Large intestine (tissue), 3 donors: ENCODE measurements around the gene SERINC2. TPM values are rescaled to one million over a fixed set of nuclear protein-coding genes. Genes with fewer than 3 reads are reported as not detected.

ENCODE experiments used
- DNase-seq, 2 donors: peaks; one replicate each; pipeline versions ENCODE4 v3.0.0 to v3.0.0-alpha.2; 2013
- H3K27ac ChIP-seq: one replicate; pipeline ENCODE4 v1.5.1; 2013; ENCODE audit warnings: low read length
- H3K27me3 ChIP-seq: 2 replicates; pipeline ENCODE4 v1.6.1; 2013; ENCODE audit warnings: low read length; ENCODE audit not compliant: control insufficient read depth, insufficient read depth
- H3K36me3 ChIP-seq: 2 replicates; pipeline ENCODE4 v1.6.1; 2013; ENCODE audit warnings: low read length; ENCODE audit not compliant: control insufficient read depth, insufficient read depth
- H3K4me1 ChIP-seq: one replicate; pipeline ENCODE4 v1.6.1; 2013; ENCODE audit warnings: low read length; ENCODE audit not compliant: control insufficient read depth, insufficient read depth
- H3K4me3 ChIP-seq: one replicate; pipeline ENCODE4 v1.5.1; 2013; ENCODE audit warnings: low read length
- H3K9me3 ChIP-seq: one replicate; pipeline ENCODE4 v1.6.1; 2013; ENCODE audit warnings: mild to moderate bottlenecking, low read depth, low read length, moderate library complexity; ENCODE audit not compliant: control insufficient read depth
- WGBS: methylation state at CpG from one replicate; pipeline ENCODE4 v1.1.5; 2013; ENCODE audit warnings: low lambda C conversion rate; ENCODE audit not compliant: insufficient coverage; 5-methylcytosine and 5-hydroxymethylcytosine counted together
- polyA plus RNA-seq: library from polyadenylated mRNA; unstranded; fragments of 120-200 nt; gene quantifications from one replicate; pipeline ENCODE4 v1.2.1, GENCODE V29; 2013

SERINC2 gene
- polyA plus RNA-seq, 1 donor: 65.3 TPM

GRCh38 chr1:31441970-31442647 lies 29.1 kb downstream of the SERINC2 start:
- peaks cover 43% of the 10 kb centered on the region for H3K4me1 ChIP-seq

GRCh38 chr1:31442648-31442994 lies 29.6 kb downstream of the SERINC2 start:
- Histone ChIP-seq H3K9me3 (no peaks in the 10 kb centered on the region), H3K27ac (no peak overlapping the region), H3K36me3 (no peaks in the 10 kb centered on the region), H3K4me3 (no peak overlapping the region), H3K4me1 (peaks cover 46% of the 10 kb centered on the region), H3K27me3 (no peaks in the 10 kb centered on the region)
- WGBS: no CpG with 5 or more reads among the region's 4 CpGs
- DNase-seq: no peak

More at GRCh38 chr1:31441970-31442647, 29.1 kb downstream of the SERINC2 start:
- H3K36me3 ChIP-seq: no peaks in the 10 kb centered on the region
- no peak for DNase-seq
- H3K4me3 ChIP-seq: no peak overlapping the region
- no peaks in the 10 kb centered on the region for H3K27me3 ChIP-seq
- WGBS: no CpG with 5 or more reads among the region's 10 CpGs
- no peak overlapping the region for H3K27ac ChIP-seq
- H3K9me3 ChIP-seq: no peaks in the 10 kb centered on the region

- H3K4me1 ChIP-seq: peaks cover 46% of the 10 kb centered on the region
- DNase-seq: no peak
- peak overlapping the region; percentile 98 for H3K27ac ChIP-seq
- H3K4me3 ChIP-seq: no peak overlapping the region
- H3K9me3 ChIP-seq: no peaks in the 10 kb centered on the region
- H3K36me3 ChIP-seq: no peaks in the 10 kb centered on the region
- WGBS: no CpG with 5 or more reads among the region's 1 CpG
- no peaks in the 10 kb centered on the region for H3K27me3 ChIP-seq
Measured at GRCh38 chr1:31443673-31444072, 30.7 kb downstream of the SERINC2 start.

- WGBS: 33% methylated on average over 1 of the region's 8 CpGs
- Histone ChIP-seq H3K27me3 (no peaks in the 10 kb centered on the region), H3K4me3 (no peak overlapping the region), H3K9me3 (no peaks in the 10 kb centered on the region), H3K36me3 (no peaks in the 10 kb centered on the region), H3K27ac (peak overlapping the region; percentile 98), H3K4me1 (peaks cover 46% of the 10 kb centered on the region)
- peak; percentile 95 to 99 for DNase-seq
Measured at GRCh38 chr1:31444725-31445448, 31.9 kb downstream of the SERINC2 start.

- Histone ChIP-seq H3K27me3 (no peaks in the 10 kb centered on the region), H3K36me3 (no peaks in the 10 kb centered on the region), H3K9me3 (peaks cover 2% of the 10 kb centered on the region), H3K4me3 (no peak overlapping the region), H3K4me1 (peaks cover 42% of the 10 kb centered on the region), H3K27ac (peak overlapping the region; percentile 98)
- WGBS: 100% methylated on average over 1 of the region's 3 CpGs
- no peak for DNase-seq
Measured at GRCh38 chr1:31445951-31446350, 32.9 kb downstream of the SERINC2 start.

GRCh38 chr1:31447210-31447609 lies 34.2 kb downstream of the SERINC2 start:
- Histone ChIP-seq H3K27me3 (no peaks in the 10 kb centered on the region), H3K27ac (no peak overlapping the region), H3K4me3 (no peak overlapping the region), H3K4me1 (peaks cover 30% of the 10 kb centered on the region), H3K9me3 (peaks cover 5% of the 10 kb centered on the region), H3K36me3 (no peaks in the 10 kb centered on the region)
- no CpG with 5 or more reads among the region's 9 CpGs for WGBS
- peak; percentile 50 to 62 for DNase-seq

GRCh38 chr1:31453384-31454079 lies 40.5 kb downstream of the SERINC2 start:
- Histone ChIP-seq H3K27ac (no peak overlapping the region), H3K4me3 (no peak overlapping the region), H3K27me3 (no peaks in the 10 kb centered on the region), H3K4me1 (no peaks in the 10 kb centered on the region), H3K9me3 (peaks cover 21% of the 10 kb centered on the region), H3K36me3 (no peaks in the 10 kb centered on the region)
- no peak for DNase-seq
- no CpG with 5 or more reads among the region's 8 CpGs for WGBS

- Histone ChIP-seq H3K36me3 (no peaks in the 10 kb centered on the region), H3K9me3 (peaks cover 23% of the 10 kb centered on the region), H3K4me3 (no peak overlapping the region), H3K27ac (no peak overlapping the region), H3K4me1 (no peaks in the 10 kb centered on the region), H3K27me3 (no peaks in the 10 kb centered on the region)
- WGBS: no CpG with 5 or more reads among the region's 5 CpGs
- DNase-seq: no peak
Measured at GRCh38 chr1:31458287-31458896, 45.4 kb downstream of the SERINC2 start.

GRCh38 chr1:31460027-31460426 lies 47.0 kb downstream of the SERINC2 start:
- no peaks in the 10 kb centered on the region for H3K27me3 ChIP-seq
- peaks cover 19% of the 10 kb centered on the region for H3K9me3 ChIP-seq
- no peaks in the 10 kb centered on the region for H3K36me3 ChIP-seq
- no peak overlapping the region for H3K27ac ChIP-seq
- no peak for DNase-seq
- no peaks in the 10 kb centered on the region for H3K4me1 ChIP-seq
- H3K4me3 ChIP-seq: no peak overlapping the region
- WGBS: no CpG with 5 or more reads among the region's 6 CpGs

- DNase-seq: no peak
- 100% methylated on average over 2 of the region's 4 CpGs for WGBS
- Histone ChIP-seq H3K4me3 (no peak overlapping the region), H3K27ac (no peak overlapping the region), H3K4me1 (peaks cover 5% of the 10 kb centered on the region), H3K36me3 (no peaks in the 10 kb centered on the region), H3K9me3 (peaks cover 4% of the 10 kb centered on the region), H3K27me3 (no peaks in the 10 kb centered on the region)
Measured at GRCh38 chr1:31467005-31467674, 54.1 kb downstream of the SERINC2 start.
